ENCODE measurements around the gene NCAPD2. TPM values are rescaled to one million over a fixed set of nuclear protein-coding genes. Genes with fewer than 3 reads are reported as not detected.
"Not testable (repeated sequence)": the region's sequence is repeated elsewhere in the genome, so short reads cannot be mapped to it uniquely, and the experiment has no call there.

Gene NCAPD2
- total RNA-seq, 1 experiment from 2014 or later: 204 TPM

DNA sequence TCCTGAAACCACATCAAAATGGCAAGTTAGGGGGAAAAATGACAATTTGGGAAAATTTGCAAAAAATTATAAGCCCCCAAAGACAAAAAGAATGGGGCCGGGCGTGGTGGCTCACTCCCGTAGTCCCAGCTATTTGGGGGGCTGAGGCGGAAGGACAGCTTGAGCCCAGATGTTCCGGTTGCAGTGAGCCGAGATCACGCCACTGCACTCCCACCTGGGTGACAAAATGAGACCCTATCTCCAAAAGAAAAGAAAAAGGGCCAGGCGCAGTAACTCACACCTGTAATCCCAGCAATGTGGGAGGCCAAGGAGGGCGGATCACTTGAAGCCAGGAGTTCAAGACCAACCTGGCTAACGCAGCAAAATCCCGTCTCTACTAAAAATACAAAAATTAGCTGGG is 21.4 kb upstream of the NCAPD2 start:
- H3K4me3 ChIP-seq (ENCODE audit: low read depth, low read length): no peak overlapping the region
- 0 out of 2 replicates have a peak, but pooled peaks cover 8% of the 10 kb centered on the region for H3K9me3 ChIP-seq
- no peaks in the 10 kb centered on the region for H3K4me1 ChIP-seq
- ChIA-PET POLR2A (no interaction called here), CTCF (no interaction called here)
- Mint-ChIP-seq H3K4me1 (ENCODE audit: low read depth, unreplicated experiment) (peaks cover 12% of the 10 kb centered on the region), H3K27me3 (ENCODE audit: insufficient read depth, unreplicated experiment) (no peaks in the 10 kb centered on the region), H3K27ac (ENCODE audit: unreplicated experiment) (no peak overlapping the region), H3K9me3 (ENCODE audit: unreplicated experiment) (peaks cover 10% of the 10 kb centered on the region), H3K36me3 (ENCODE audit: insufficient read depth, unreplicated experiment) (peaks cover 8% of the 10 kb centered on the region), H3K4me3 (ENCODE audit: unreplicated experiment) (peak overlapping the region; percentile 20)
- H3K27me3 ChIP-seq (replicated peaks; ENCODE audit: control insufficient read depth, insufficient read depth, low read length): no peaks in the 10 kb centered on the region
- no peaks in the 10 kb centered on the region for H3K36me3 ChIP-seq (ENCODE audit: control insufficient read depth, insufficient read depth, low read length)
- TF ChIP-seq, protein P1, sequence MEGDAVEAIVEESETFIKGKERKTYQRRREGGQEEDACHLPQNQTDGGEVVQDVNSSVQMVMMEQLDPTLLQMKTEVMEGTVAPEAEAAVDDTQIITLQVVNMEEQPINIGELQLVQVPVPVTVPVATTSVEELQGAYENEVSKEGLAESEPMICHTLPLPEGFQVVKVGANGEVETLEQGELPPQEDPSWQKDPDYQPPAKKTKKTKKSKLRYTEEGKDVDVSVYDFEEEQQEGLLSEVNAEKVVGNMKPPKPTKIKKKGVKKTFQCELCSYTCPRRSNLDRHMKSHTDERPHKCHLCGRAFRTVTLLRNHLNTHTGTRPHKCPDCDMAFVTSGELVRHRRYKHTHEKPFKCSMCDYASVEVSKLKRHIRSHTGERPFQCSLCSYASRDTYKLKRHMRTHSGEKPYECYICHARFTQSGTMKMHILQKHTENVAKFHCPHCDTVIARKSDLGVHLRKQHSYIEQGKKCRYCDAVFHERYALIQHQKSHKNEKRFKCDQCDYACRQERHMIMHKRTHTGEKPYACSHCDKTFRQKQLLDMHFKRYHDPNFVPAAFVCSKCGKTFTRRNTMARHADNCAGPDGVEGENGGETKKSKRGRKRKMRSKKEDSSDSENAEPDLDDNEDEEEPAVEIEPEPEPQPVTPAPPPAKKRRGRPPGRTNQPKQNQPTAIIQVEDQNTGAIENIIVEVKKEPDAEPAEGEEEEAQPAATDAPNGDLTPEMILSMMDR (IDR thresholded peaks at IDR 0.05; ENCODE audit: insufficient read depth in 1 of 2, low read depth in 1 of 2, low read length in 1 of 2, severe bottlenecking in 1 of 2, unreplicated experiment in 1 of 2): no peak
- no TSS peak for BruUV-seq (replicated peaks)
- no peak for DNase-seq
- intact Hi-C loops (cut with micrococcal nuclease; ENCODE audit: unreplicated experiment): no loop called here

DNA sequence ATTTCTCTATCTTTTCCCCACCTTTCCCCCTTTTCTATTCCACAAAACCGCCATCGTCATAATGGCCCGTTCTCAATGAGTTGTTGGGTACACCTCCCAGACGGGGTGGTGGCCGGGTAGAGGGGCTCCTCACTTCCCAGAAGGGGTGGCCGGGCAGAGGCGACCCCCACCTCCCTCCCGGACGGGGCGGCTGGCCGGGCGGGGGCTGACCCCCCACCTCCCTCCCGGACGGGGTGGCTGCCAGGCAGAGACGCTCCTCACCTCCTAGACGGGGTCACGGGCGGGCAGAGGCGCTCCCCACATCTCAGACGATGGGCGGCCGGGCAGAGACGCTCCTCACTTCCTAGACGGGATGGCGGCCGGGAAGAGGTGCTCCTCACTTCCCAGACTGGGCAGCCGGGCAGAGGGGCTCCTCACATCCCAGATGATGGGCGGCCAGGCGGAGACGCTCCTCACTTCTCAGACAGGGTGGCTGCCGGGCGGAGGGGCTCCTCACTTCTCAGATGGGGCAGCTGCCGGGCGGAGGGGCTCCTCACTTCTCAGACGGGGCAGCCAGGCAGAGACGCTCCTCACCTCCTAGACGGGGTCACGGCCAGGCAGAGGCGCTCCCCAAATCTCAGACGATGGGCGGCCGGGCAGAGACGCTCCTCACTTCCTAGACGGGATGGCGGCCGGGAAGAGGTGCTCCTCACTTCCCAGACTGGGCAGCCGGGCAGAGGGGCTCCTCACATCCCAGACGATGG is 18.5 kb upstream of the NCAPD2 start:
- H3K4me1 ChIP-seq; H3K36me3 ChIP-seq (ENCODE audit: control insufficient read depth, insufficient read depth, low read length); H3K36me3 Mint-ChIP-seq (ENCODE audit: insufficient read depth, unreplicated experiment); H3K4me3 ChIP-seq (ENCODE audit: low read depth, low read length); intact Hi-C loops (cut with micrococcal nuclease; ENCODE audit: unreplicated experiment); H3K27me3 Mint-ChIP-seq (ENCODE audit: insufficient read depth, unreplicated experiment); DNase-seq; BruUV-seq (replicated peaks); CTCF ChIA-PET; H3K9me3 ChIP-seq; POLR2A ChIA-PET; H3K4me3 Mint-ChIP-seq (ENCODE audit: unreplicated experiment); H3K9me3 Mint-ChIP-seq (ENCODE audit: unreplicated experiment); H3K27ac Mint-ChIP-seq (ENCODE audit: unreplicated experiment); H3K27me3 ChIP-seq (replicated peaks; ENCODE audit: control insufficient read depth, insufficient read depth, low read length): not testable (repeated sequence)
- peaks cover 12% of the 10 kb centered on the region for H3K4me1 Mint-ChIP-seq (ENCODE audit: low read depth, unreplicated experiment)

DNA sequence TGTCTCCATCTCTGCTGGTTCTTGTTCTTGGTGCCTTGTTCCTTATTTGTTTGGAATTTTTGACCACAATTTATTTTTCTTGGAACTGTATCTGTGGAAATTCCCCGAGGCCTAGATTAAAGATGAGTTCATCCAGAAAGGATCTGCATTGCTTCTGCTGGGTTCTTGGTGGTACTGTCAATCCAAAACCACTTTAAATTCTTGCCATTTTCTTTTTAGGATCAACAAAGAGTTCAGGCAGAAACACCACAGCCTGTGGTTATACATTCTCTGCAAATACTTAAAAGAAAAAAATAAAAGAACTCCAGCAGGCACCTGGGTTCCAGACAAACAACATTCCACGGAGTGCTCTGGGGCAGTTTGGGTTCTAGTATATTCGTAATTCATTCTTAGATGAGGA is 17.4 kb upstream of the NCAPD2 start:
- DNase-seq: no peak
- TF ChIP-seq, protein P1 (IDR thresholded peaks at IDR 0.05; ENCODE audit: insufficient read depth in 1 of 2, low read depth in 1 of 2, low read length in 1 of 2, severe bottlenecking in 1 of 2, unreplicated experiment in 1 of 2): no peak
- H3K27me3 ChIP-seq (replicated peaks; ENCODE audit: control insufficient read depth, insufficient read depth, low read length): no peaks in the 10 kb centered on the region
- H3K9me3 ChIP-seq: 0 out of 2 replicates have a peak, but pooled peaks cover 8% of the 10 kb centered on the region
- POLR2A ChIA-PET: no interaction called here
- H3K4me1 ChIP-seq: 0 out of 2 replicates have a peak, but pooled peaks cover 5% of the 10 kb centered on the region
- Mint-ChIP-seq H3K9me3 (ENCODE audit: unreplicated experiment) (peaks cover 10% of the 10 kb centered on the region), H3K27me3 (ENCODE audit: insufficient read depth, unreplicated experiment) (no peaks in the 10 kb centered on the region), H3K4me1 (ENCODE audit: low read depth, unreplicated experiment) (peaks cover 12% of the 10 kb centered on the region), H3K4me3 (ENCODE audit: unreplicated experiment) (no peak overlapping the region), H3K36me3 (ENCODE audit: insufficient read depth, unreplicated experiment) (no peaks in the 10 kb centered on the region), H3K27ac (ENCODE audit: unreplicated experiment) (no peak overlapping the region)
- CTCF ChIA-PET: no interaction called here
- no peaks in the 10 kb centered on the region for H3K36me3 ChIP-seq (ENCODE audit: control insufficient read depth, insufficient read depth, low read length)
- intact Hi-C loops (cut with micrococcal nuclease; ENCODE audit: unreplicated experiment): no loop called here
- BruUV-seq (replicated peaks): no TSS peak
- no peak overlapping the region for H3K4me3 ChIP-seq (ENCODE audit: low read depth, low read length)

- H3K27ac Mint-ChIP-seq (ENCODE audit: unreplicated experiment); H3K27me3 Mint-ChIP-seq (ENCODE audit: insufficient read depth, unreplicated experiment); POLR2A ChIA-PET; H3K9me3 ChIP-seq; H3K4me3 Mint-ChIP-seq (ENCODE audit: unreplicated experiment); DNase-seq; BruUV-seq (replicated peaks); intact Hi-C loops (cut with micrococcal nuclease; ENCODE audit: unreplicated experiment); H3K36me3 Mint-ChIP-seq (ENCODE audit: insufficient read depth, unreplicated experiment); H3K36me3 ChIP-seq (ENCODE audit: control insufficient read depth, insufficient read depth, low read length); H3K4me1 ChIP-seq; H3K27me3 ChIP-seq (replicated peaks; ENCODE audit: control insufficient read depth, insufficient read depth, low read length); H3K4me3 ChIP-seq (ENCODE audit: low read depth, low read length); H3K9me3 Mint-ChIP-seq (ENCODE audit: unreplicated experiment); CTCF ChIA-PET: not testable (repeated sequence)
- peaks cover 12% of the 10 kb centered on the region for H3K4me1 Mint-ChIP-seq (ENCODE audit: low read depth, unreplicated experiment)
These were observed 16.1 kb upstream of the NCAPD2 start for GRCh38 chr12:6477601-6478377.
